Stimulated activated CD8-positive, alpha-beta memory T cell treated with anti-CD3 and anti-CD28 coated beads, Interleukin-15, amount 100 ng/mL, for 48 hours (primary cell): Measurements from ENCODE around the gene CAPN6.

Experiments used
- DNase-seq, 2 donors: peaks; one replicate each; pipeline ENCODE4 v3.0.0-alpha.2; 2020; ENCODE audit warnings: low read depth in 2 of 2

The CAPN6 gene, protein sequence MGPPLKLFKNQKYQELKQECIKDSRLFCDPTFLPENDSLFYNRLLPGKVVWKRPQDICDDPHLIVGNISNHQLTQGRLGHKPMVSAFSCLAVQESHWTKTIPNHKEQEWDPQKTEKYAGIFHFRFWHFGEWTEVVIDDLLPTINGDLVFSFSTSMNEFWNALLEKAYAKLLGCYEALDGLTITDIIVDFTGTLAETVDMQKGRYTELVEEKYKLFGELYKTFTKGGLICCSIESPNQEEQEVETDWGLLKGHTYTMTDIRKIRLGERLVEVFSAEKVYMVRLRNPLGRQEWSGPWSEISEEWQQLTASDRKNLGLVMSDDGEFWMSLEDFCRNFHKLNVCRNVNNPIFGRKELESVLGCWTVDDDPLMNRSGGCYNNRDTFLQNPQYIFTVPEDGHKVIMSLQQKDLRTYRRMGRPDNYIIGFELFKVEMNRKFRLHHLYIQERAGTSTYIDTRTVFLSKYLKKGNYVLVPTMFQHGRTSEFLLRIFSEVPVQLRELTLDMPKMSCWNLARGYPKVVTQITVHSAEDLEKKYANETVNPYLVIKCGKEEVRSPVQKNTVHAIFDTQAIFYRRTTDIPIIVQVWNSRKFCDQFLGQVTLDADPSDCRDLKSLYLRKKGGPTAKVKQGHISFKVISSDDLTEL

DNA sequence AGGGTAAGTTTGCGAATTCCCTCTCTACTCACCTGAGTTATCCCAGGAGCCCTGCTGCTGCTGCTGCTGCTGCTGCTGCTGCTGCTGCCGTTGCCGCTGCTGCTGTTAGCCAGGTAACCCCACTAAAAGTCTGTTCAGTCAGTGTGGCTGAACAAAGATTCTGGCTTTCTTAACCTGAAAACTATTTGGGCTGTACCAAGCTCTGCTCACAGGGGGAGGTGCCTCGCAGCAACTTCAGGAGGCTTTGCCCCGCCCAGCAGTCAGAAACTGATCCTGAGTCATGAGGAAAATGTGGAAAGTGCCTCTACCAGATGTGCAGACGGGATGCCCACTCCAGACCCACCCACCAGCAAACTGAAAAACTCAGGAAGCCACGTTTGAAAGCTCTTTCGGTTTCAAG is at the start of gene CAPN6:
Gene CAPN6 (minus strand): TSS at position 145 of the 400 bp plus-strand sequence. CDS start 6,547 bp downstream, outside the sequence.
- DNase-seq = no peak

- no peak for DNase-seq
Measured at GRCh38 chrX:111319451-111319850, 49.2 kb upstream of the CAPN6 start.

- DNase-seq = no peak
Measured at GRCh38 chrX:111318901-111319300, 48.6 kb upstream of the CAPN6 start.

DNA sequence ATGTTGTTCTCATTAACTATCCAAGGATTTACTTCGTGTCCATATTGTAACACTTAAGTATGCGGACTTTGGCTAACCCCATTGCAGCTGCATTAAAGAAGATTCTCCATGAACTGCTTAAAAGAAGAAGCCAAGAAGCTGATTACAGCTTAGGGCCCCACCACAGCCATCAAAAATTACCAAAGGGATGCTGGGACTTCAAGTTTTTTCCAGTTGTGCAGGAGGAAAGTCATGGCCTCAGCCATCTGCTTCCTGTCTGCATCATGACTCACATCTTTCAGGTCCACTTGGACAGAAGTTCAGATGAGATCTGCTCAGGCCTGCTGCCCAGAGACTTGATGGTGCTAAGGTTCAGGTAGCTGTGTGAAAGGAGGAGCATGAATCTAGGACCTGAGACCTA is 38.8 kb upstream of the CAPN6 start:
- DNase-seq = no peak

- no peak for DNase-seq
Measured at GRCh38 chrX:111308039-111308438, 37.8 kb upstream of the CAPN6 start.

DNA sequence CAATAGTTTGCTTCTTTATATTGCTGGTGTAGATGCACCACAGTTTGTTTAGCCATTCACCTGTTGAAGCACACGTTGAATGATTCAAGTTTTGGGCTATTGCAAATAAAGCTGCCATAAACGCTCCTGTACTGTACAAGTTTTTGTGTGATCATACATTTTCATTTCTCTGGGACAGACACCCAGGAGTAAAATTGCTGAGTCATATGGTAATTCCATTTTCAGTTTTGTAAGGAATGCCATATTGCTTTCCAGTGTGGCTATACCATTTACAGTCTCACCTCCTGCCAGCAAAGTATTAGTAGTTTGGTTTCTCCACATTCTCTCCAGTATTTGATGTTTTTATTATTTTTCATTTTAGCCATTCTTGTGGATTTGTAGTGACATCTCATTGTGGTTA is 32.0 kb upstream of the CAPN6 start:
- DNase-seq = no peak

GRCh38 chrX:111288841-111289240 is 18.6 kb upstream of the CAPN6 start:
- no peak for DNase-seq

- DNase-seq = no peak
Measured at GRCh38 chrX:111284631-111285293, 14.5 kb upstream of the CAPN6 start.

DNA sequence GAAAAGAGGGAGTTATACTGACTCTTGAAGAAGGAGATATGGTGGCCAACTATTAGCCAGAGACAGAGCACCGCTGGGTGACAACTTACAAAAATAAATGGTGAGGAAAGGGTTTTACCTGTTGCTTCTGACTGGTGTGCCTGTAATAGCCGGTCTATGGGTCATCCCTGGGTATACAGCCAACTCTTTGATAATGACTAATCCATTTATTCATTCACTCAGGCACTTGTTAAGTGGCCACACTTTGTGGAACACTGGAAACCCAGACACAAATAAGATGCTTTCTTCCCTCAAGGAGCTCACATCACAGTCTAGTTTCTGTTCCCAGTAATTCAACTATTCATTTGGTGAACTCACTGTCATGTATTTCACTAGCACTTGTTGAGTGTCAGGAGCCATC is 13.2 kb upstream of the CAPN6 start:
- DNase-seq = no peak

DNA sequence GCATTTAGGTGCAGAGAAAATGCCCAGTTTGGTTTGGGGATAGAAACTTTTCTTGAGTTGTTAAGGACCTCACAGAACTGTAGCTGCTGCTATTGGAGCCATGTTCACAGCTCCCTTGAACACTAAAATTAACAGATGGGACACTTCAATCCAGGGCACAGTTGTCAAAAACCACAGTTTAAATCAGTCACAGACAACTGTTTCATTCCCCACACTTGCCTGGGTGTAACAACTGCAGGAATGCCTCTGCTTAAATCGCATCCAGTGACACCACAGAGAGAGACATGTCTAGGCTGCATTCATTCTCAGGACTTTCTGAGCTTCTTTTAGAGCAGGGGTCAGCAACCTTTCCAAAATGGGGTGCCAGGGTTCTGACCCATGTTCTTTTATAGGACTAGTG is 12.7 kb upstream of the CAPN6 start:
- no peak for DNase-seq

DNA sequence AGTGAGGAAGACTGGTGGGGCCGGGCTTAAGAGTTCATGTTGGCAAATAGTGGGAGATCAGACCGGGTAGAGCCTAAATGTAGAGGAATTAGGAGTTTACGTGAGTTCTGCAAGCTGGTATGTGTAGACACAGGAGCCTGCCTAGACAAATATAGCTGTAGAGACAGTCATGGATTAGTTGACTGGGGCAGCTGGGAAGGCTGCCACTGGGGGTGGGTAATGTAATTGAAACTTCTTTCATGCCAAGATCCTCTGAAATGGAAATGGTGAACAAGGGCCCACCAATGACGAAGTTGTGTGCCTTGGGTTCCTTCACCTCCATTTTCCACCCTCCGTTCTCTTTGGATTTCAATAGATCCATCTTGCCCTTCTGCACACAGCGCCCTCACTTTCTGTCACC is 11.9 kb upstream of the CAPN6 start:
- no peak for DNase-seq

- DNase-seq = no peak
Measured at GRCh38 chrX:111268506-111268905, 1.8 kb downstream of the CAPN6 start.

- no peak for DNase-seq
Measured at GRCh38 chrX:111265486-111265885, 4.8 kb downstream of the CAPN6 start.

DNA sequence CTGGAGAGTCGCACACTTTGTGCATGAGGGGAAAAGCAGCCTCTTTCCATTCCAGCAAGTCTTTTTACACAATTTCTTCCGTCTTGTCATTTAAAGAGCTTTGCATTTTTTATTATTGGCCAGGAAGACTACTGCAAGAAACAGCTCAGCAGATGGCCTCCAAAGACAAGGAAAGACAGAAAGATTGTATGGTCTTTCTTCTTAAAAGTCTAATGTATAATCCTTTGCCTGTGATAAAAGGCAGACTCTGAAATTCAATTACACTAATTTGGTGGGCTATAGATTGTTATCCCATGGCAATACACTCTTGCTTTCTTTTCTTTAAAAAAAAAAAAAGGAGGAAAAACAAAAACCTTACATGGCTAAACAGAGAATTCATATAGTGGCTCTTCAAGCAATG is 5.9 kb downstream of the CAPN6 start:
- no peak for DNase-seq

DNA sequence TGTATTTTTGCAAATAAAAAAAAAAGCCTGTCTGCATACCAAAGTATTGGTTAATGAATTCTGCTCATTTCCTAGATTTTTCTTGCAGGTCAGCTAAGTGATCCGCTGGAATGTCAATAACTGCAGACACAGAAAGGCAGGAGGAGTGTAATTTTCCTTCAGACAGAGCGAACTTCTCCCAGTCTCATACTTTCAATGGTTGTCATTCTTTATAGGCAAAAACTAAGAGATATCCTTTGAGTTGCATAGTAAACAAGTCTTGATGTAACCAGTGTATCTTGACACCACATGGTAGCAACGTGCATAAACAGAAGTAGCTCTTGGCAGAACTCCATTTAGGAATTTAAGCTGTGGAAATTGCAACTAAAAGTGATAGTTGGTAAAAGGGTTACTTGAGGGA is 8.2 kb downstream of the CAPN6 start:
- no peak for DNase-seq

DNA sequence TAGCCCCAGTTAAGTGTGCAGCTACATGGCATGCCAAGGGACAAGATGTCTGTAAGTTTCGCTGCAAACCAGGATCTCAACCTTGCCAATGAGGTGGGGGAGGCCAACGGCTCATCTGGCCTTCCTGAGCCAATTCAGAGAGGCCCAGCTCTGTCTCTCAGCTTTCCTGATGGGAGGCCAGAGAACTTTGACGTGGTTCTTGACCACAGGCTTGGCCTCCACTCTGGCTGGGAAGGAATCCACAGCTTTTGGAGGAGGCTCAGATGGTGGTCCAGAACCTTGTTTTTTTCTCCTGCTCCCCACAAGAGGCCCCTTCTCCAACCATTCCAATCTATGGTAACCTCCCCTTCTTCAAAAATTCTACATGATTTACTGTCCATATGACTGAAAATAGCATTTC is 9.8 kb downstream of the CAPN6 start:
- DNase-seq = no peak

GRCh38 chrX:111259559-111259958 is 10.7 kb downstream of the CAPN6 start:
- DNase-seq = no peak

DNA sequence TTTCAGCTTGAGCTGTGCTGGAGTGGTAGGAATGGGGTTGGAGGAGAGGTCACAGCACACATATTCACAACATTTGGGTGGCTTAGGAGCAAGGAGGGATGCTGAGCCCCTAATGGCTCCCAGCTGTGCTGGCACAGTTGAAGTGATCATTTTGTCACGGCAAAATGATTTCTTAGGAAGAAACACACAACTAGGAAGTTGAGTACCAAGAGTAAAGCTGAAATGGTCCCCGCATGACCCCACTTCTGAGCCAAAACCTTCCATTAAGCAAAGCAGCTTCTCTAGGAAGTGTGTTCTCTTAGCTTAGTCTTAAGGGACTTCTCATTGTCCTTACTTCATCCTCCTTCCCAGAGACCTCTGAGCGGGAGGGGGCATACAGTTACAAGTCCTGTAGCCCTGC is 12.6 kb downstream of the CAPN6 start:
- DNase-seq = no peak

DNA sequence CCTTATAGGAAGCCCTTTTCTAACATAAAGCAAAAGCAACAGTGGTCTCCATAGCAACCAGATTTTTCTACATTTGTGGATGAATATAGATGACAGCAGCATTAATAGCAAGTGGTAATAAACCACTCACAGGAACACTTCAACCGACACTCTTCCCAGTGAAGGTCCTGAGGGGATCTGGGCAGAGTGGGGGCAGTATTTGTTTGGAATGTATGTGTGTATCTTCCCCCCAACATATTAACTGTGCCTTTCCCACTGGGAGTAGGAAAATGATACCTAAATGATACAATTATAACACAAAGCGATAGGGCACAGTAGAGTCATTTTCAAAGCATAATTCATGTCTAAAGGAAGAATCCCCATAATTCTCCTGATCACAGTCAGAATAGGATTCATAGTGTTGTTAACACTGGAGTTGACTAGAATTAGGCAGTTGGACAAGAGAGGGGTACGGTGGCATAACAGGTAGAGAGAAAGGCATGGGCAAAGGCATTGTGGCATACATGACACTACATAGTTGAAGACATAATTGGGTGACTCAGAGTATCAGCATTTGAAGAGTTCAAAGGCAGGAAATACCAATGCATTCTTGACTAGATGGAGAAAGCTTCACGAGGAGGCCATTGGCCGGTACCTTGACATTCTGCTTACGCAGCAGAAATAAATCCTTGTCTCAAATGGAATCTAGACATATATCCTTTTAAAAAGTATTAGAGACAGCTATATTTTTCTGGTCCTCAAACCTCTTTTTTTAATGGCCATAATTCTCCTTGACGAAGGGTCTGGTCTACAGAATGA is 15.2 kb downstream of the CAPN6 start:
- no peak for DNase-seq

- DNase-seq = no peak
Measured at GRCh38 chrX:111244235-111244750, 26.0 kb downstream of the CAPN6 start.

GRCh38 chrX:111216293-111216801 is 53.9 kb downstream of the CAPN6 start:
- no peak for DNase-seq

GRCh38 chrX:111207851-111208250 is 62.4 kb downstream of the CAPN6 start:
- DNase-seq = no peak
